Activated naive CD4-positive, alpha-beta T cell treated with anti-CD3 and anti-CD28 coated beads, Interleukin-2, amount 50 U/mL, for 16 hours (primary cell): Measurements from ENCODE around the gene KLHL29.

Experiments
- DNase-seq: peaks from one replicate; pipeline ENCODE4 v3.0.0-alpha.2; 2020

KLHL29 gene

GRCh38 chr2:23583467-23583866, 198.5 kb downstream of the KLHL29 start:
- DNase-seq, result no peak

- DNase-seq, result no peak
Measured at GRCh38 chr2:23584054-23584745, 199.2 kb downstream of the KLHL29 start.

DNA sequence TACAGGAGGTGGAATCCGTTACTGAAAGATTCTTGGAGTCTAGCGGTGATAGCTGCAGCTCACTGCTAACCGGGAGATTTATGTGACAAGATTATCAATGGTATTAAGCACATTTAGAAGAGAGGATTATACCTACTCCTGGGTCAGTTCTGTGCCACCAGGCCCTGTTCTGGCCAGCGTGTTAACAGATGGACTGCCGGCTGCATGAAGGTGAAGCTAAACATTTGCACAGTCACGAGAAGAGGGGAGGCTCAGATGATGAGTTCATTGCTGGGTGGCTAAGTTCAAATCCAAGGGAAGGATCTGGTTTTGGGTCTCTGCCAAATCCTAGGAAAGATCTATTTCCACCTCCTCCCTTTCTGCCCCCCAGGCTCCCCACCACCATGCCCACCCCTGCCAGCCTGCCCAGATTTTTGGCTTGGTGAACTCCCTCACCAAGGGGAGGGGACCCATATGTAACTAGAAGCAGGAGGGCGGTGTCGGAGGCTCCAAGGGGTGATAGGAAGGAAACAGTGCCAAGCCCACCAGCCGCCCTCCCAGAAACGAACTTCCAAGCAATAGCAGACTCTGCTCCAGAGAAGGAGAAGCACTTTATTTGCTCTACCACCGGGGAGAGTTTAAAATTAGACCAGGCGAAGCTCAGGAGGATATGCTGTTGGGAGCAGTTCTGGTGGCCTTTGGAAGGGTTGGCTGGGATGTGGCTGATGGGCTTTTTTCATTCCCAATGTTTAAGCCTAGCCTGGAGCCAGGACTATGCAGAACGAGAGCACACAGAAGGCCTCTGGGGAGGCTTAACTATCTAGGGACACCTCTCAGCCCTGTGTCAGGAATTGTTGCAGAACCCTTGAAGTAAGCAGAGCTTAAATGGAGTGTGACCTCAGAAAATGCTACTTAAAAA, 200.5 kb downstream of the KLHL29 start:
- DNase-seq, result no peak

GRCh38 chr2:23586741-23587306, 201.8 kb downstream of the KLHL29 start:
- DNase-seq, result no peak

GRCh38 chr2:23587341-23587880, 202.4 kb downstream of the KLHL29 start:
- no peak for DNase-seq

DNA sequence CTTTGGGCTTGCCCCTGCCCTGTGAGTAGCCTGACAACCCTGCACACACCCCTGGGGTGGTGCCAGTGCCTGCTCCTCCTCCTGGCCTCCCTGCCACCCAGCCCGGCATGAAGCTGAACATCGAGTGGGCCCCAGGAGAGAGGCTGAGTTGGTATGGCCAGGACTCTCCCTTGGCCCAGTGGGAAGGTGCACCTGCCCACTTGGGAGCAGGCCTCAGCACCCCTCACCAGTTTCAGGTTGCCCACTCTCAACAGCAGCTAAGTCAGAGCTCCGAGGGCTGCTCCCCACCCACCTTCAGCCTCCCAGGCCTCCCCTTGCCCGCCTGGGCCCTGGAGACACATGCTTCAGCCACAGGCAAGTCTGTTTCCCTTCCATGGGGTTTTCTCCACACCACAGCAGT, 203.1 kb downstream of the KLHL29 start:
- DNase-seq, result no peak

DNA sequence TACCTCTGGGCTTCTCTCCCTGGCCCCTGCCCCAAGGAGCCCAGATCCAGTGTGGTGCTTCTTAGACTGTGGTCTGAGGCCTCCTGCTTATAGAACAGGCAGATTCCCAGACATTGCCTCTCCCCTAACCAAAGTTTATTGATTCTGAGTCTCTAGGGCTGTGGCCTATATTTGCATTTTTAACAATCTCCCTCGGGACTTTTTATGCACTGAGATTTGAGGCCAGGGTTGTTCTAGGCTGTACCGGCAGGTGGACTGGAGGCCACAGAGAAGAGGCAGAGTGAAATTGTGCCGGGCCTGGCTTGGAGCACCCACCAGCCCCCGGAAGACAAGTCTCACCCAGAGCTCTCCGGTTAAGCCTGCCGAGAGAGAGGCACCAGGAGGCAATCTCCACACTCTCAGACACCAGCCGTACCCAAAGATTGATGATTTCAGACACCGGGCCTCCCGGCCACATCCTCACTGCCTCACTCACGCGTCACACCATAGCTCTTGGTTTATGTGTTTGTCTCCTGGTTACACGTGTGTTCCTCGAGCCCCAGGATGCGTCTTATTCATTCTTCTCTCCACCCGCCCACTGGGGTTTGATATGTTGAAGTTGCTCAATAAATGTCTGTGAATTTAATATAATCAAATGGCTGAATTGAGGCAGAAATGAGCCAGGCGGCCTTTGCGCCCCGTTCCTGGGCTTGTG, 203.7 kb downstream of the KLHL29 start:
- DNase-seq, result no peak

- no peak for DNase-seq
Measured at GRCh38 chr2:23589220-23589647, 204.3 kb downstream of the KLHL29 start.

- DNase-seq, result no peak
Measured at GRCh38 chr2:23589739-23590138, 204.8 kb downstream of the KLHL29 start.

GRCh38 chr2:23590241-23590869, 205.4 kb downstream of the KLHL29 start:
- no peak for DNase-seq

GRCh38 chr2:23591111-23591510, 206.1 kb downstream of the KLHL29 start:
- no peak for DNase-seq

DNA sequence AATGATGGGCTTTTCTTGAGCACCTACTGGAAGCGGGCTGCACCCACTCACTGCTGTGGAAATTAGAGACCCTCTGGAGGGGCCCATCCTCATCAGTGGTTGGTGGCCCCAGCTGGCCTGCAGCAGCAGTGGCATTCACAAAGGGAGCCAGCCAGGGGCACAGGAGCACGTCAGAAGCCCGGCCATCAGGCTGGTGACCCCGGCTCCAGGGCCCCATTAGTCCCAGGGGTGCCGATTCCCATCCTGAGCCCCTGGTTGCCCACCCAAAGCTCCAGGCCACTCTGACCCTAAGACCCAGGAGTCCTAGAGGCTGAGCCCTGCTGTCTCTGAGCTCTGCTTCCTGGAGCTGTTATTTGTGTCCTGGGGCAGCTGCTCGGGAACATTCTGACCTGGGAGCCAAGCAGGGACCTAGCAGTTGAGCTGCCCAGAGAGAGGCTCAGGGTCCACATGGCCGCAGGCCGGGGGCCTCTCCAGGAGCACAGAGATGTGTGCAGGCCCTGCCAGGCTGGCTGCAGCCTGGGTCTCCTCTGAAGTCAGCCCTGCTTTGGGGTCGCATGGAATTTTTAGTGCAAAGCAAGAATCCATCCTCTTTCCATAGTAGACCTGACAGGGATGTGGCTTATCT, 207.2 kb downstream of the KLHL29 start:
- DNase-seq, result no peak

DNA sequence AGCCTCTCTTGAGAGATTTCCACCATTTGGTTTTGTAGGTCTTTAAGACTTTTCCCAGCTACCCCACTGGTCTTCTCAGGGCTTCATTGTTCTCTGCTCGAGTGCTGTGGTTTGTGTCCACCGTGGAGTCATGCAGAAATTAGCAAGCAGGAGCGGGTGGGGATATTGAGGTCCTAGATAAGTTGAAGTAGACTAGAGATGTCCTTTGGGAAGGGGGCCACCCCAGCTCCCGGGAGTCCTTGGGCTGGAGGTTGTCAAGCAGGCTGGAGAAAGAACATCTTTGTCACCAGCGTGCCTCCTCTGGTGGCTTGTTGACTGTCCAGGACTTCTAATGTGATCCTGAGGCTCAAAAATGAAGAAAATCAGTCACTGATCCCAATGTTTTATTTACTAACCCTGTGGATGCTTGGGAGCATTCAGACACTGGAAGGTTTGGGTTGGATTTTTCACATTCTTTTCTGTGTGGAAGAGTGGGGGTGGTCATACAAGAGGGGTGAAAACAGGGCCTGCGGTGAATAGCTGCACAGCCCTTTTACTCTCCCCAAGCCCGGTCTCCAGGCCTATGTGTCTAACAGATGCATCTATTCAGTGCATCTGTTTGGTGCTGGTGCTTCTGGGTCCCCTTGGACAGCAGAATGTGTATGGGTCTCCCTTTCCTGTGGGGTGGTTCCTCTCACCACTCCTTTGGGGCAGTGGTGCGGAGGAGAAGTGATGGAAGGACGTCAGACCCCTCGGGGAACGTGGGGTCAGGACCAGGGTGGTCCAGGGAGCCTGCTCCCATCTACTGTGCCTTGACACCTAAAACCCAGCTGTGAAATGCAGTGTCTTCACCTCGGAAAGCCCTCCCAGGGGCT, 208.1 kb downstream of the KLHL29 start:
- DNase-seq, result no peak

DNA sequence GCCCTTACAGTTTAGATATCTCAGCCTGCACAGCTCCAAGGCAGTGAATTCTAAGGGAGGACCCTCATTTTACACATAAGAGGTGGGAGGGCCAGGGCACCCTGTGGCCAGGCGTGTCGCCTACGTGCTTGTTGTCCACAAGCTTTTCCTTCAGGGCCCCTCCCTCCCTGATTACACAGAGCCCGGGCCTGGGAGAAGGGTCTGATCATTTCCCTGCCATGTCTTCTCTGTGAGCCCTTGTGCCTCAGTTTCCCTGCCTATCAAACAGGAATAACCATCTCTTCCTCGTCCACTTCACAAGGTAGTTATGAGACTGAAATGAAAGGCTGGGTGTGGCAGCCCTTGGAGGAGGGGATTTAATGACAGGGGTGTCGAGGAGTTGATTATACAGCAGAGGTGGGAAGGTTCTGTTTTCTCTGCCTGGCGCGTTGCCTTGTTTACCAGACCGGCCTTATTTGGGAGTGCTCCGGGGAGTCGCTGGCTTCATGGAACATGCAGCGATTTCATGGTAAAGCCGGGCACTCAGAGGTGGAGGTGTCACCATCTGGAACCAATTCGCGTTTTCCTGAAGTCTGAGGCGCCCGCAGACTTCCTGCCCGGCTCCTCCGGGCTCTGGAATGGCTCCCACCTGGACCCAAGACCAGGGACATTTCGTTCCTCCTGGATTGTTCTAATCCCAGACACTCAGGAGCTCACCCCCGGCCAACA, 208.9 kb downstream of the KLHL29 start:
- DNase-seq, result no peak

DNA sequence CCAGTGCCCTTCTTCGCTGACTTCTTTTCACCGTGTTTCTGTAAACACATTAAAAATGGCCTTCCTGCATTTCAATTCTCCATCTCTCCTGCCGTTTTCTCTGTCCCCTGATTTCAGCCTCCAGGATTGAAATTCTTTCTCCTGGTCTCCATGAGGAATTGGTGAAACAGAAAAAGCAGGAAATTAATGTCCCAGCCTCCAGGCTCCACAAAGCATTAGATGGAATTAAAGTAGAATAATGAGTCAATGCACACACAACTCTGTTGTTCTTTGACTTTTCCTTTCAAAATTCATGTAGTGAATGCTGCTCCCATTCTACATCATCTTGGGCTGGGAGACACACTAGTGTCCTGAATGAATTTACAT, 209.5 kb downstream of the KLHL29 start:
- no peak for DNase-seq

GRCh38 chr2:23595021-23595420, 210.0 kb downstream of the KLHL29 start:
- no peak for DNase-seq

DNA sequence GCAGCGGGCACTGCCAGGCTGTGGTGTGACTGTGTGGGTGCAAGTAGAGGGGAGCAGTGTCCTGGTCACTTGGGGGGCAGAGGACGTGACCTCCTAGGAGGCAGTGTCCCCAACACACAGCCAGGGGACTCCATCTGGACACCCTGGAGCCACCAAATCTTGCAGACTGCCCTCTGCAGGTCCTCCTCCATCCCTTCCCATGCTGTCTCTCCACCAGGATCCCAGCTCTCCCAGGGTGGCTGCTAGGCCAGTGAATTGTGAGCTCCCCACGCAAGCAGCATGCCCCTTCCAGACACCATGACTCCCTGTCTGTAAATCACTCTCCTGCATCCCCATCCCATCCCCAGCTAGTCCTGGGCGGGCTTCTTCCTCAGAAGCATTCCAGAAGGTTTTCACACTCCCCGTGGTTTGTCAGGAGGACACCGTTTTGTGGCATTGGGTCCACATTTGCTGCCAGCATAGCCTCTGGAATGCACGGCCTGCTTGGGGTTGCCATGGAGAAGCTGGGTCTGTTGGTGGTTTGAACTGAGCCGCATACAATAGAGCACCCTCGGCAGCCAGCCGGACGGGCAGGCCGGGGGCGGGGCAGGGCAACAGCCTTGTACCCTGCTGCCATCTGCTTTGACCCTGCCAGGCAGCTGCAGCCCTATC, 210.7 kb downstream of the KLHL29 start:
- DNase-seq, result no peak

- DNase-seq, result no peak
Measured at GRCh38 chr2:23596316-23596885, 211.4 kb downstream of the KLHL29 start.

DNA sequence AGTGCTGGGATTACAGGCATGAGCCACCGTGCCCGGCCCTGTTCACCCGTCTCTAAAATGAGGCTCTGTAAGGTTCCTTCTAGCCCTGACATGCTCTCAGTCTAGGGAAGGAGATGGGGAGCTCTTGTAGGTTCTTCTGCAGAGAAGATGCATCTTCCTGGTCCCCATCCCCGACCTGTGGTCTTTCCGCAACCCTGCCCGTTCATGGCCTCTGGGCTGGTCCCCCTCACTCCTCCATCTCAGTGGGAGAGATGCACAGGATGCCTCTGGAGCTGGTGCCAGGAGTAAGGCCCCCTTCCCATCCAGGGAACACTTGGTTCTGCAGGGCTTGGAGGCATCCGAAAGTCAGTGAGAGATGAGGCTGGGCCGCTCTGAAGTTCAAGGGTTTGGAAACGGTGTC, 212.7 kb downstream of the KLHL29 start:
- DNase-seq, result no peak

- no peak for DNase-seq
Measured at GRCh38 chr2:23599006-23599405, 214.0 kb downstream of the KLHL29 start.
